NCI-H2107 treated with DMSO at 0.1 percent for 48 hours (cell line): Measurements from ENCODE around the gene SPOCD1.

Experiments
- DNase-seq: peaks from one replicate; lab custom pipeline; 2025; ENCODE audit not compliant: unreplicated experiment; lab: John Stamatoyannopoulos, UW

The SPOCD1 gene

GRCh38 chr1:31801458-31801857 lies 14.4 kb downstream of the SPOCD1 start:
- DNase-seq = no peak

GRCh38 chr1:31800674-31800967 lies 15.2 kb downstream of the SPOCD1 start:
- no peak for DNase-seq

DNA sequence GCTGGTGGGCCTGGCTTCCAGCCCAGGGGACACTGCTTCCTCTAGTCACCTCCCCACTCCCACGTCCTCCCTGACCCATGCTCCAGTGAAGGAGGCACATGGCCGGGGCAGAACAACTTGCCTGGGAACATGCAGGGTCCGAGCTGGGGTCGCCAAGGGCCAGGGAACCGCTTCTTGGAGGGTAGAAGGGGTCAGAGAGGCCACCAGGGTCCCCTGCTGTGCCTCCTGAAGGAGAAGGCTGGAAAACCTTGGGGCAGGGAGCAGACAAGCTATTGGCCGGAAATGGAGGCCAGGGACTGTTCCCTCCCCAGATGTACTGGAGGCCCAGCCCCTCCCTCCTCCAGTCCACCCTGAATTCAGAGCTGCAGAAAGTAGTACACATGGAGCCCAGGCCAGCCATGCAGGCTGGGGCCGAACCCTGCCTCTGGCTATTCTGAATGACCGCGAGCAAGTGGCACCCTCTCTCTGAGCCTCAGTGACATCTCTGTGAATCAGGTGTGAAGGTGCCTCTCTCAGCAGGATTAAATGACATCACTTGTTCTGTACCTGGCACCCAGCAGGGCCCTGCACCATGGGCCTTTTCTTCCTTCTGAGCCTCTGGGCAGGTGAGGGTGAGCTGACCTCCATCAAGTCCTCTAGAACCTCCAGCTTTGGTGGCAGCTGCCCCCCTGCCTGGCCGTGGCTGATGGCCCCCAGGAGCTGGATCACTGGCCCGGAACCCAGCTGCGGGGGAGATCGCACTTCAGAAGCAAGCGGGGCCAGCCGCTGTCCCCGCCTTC lies 15.7 kb downstream of the SPOCD1 start:
- DNase-seq = no peak

DNA sequence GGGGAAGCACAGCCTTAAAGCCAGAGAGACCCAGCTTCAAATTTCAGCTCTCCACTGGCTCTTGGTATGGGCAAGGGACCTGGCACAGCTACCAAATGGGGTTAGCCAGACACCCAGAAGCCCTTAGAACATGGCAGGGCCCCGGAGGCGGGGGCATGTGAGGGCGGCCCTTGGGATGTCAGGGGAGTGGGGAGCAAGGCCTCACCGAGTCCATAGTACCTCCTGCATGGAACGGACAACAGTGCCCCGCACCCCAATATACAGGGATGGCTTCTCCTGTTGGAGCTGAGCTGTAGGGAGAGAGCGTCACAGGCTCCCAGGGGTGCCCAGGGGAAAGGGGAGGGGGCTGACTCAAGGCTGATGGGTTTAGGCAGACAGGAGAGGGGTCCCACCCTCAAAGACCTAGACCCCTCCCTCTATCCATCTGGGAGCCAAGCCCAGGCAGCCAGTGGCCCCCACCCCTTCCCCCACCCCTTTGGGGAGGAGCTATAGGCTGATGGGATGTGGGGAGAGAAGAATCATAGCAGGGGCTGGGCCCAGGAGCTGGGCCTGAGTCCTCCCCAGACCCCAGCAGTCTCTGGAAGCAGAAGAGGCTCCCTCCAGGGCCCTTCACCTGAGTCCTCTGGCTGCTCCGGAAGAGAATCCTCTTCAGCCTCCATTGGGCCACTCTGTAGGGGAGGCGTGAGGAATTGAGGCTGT lies 16.5 kb downstream of the SPOCD1 start:
- no peak for DNase-seq

- no peak for DNase-seq
Measured at GRCh38 chr1:31798433-31799195, 17.2 kb downstream of the SPOCD1 start.

DNA sequence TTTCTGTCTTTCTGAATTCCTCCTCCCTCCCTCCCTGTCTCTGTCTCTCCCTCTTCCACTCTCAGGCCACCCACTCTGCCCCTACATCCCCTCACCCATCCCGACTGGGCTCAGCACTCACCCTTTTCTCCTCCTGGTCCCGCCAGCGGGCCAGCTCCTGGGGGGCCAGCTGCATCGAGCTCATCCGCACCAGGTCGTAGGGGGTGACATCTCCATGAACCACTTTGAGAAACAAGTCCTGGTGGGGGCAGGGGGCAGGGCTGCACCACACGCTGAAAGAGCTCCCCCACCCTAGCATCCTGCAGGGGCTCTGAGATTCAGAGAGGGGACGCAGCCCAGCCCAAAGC lies 17.8 kb downstream of the SPOCD1 start:
- no peak for DNase-seq

DNA sequence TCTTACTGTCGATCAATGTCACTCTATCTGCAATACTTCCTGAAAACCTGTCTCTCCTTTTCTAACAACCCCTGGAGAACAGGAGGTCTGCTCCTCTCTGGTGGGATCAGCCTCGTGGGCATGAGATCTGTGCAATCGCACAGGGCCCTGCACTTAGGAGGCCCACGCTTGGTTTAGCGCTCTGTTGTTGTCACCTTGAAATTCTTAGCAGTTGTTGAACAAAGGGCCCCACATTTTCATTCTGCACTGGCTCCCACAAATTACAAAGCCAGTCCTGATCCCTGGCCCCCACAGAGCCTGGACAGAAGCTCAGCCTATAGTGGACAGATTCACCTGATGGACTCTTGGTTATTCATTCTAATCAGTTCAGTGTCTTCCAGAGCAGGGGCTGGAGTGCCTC lies 18.6 kb downstream of the SPOCD1 start:
- DNase-seq = no peak

GRCh38 chr1:31796707-31797106 lies 19.1 kb downstream of the SPOCD1 start:
- no peak for DNase-seq

GRCh38 chr1:31795801-31796621 lies 19.8 kb downstream of the SPOCD1 start:
- DNase-seq = no peak

- no peak for DNase-seq
Measured at GRCh38 chr1:31795096-31795675, 20.6 kb downstream of the SPOCD1 start.

GRCh38 chr1:31793586-31794285 lies 22.1 kb downstream of the SPOCD1 start:
- DNase-seq = no peak

GRCh38 chr1:31793086-31793485 lies 22.7 kb downstream of the SPOCD1 start:
- DNase-seq = no peak

- DNase-seq = no peak
Measured at GRCh38 chr1:31792541-31792940, 23.3 kb downstream of the SPOCD1 start.

- no peak for DNase-seq
Measured at GRCh38 chr1:31792116-31792515, 23.7 kb downstream of the SPOCD1 start.

DNA sequence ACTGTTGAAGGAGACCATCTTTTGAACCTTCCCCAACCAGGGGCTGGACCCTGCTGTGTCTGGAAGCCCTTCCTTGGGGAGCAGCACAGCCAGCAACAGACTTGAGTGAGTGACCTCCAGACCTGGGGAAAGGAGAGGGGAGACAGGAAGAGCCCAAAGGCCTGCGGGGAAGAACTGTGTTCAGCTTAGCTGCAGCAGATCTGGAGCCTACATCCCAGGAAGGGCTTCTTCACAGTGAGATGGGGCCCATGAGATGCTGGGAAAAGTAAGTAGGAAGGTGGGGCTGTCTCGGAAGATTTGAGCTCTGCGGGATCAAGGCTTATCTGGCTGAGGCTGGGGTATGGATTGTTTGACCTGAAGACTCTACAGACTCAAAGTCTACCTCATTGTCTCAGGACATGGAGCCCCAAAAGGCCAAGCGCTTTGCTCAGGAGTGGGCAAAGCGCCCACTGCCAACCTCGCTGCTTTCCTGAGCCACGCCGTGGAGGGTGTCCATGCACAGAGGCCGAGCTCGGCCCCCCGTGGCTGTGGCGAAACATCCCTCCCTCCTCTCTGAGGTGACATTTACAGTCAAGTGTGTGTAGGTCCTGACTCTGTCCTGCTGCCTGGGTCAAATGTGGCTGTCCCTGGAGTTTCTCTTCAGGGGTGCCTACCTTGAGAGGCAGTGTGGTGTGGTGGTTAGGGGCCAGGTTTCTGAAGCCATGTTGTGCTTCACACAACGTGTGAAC lies 24.5 kb downstream of the SPOCD1 start:
- DNase-seq = no peak

DNA sequence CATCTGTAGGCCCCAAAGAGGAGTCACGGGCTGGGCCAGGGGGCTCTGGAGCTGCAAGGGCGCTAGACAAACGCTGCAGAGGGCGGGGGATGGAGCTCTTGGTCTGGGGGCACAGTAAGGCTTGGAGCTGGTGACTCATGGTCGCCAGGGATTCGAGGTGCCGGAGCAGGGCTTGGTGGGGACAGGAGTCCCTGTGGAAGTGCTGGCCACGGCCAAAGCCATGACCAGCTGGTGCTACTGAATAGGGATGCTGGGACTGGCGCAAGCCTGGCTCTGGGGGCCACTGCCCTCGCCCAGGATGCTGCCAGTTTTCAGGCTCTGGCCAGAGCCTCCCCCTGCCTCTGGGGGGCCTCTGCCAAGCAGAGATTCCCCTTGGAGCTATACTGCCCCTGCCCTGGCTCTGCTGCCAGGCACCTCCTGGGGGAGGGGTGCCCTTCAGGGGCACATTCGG lies 25.2 kb downstream of the SPOCD1 start:
- no peak for DNase-seq

DNA sequence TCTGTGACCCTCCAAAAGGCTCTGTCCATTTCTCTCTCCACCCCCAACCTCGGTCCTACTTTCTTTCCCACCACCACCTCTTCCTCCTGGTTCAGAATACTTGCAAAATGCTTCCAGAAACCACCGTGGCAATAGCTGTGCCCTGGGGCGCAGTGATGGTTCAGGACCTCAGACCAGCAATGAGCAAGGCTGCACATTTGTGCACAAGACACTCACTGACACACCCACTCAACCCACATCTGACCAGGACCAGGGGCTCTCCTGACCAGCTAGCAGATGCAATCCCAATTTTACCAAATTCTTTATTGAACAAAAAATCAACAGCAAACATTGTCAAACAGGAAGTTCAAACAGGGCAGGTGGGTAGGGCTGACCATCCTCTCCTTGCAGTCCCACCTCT lies 25.7 kb downstream of the SPOCD1 start:
- no peak for DNase-seq

DNA sequence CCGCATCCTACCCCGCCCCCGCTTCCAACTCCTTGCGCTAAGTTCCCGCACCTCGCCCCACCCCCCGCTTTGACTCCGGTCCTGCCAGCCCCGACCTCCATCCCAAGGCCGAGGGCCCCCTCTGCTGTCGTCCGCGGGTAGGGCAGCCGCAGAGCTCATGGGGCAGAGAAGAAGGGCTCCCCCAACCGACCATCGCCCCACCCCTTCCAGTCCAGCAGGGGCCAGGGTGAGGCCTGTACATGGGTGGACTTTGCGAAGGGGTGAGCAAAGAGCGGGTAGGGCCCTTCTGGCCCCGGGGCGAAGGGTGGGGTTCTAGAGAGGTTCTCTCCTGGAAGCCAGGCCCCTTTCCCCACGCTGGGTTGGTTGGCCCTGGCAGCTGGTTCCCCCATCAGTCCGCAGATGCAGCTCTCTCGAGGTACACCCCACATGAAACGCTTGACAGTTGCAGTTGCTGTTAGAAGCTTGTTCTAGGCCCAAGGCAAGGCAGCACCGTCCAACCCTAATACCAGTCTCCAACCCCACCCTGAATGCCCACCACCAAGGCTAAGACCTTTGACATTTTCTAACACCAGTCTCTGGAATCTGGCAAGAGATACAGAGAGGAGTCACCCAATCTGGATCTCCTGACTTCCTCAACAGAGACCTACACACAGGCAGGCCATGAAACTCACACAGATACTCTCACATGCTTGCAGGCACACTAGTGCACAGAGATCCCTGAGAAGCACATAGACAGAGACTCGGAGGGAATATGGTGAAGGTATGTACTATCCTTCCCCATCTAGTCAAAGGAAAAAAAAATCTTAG lies 26.4 kb downstream of the SPOCD1 start:
- DNase-seq = peak; percentile 49

GRCh38 chr1:31788825-31789256 lies 27.0 kb downstream of the SPOCD1 start:
- DNase-seq = no peak
